Measurements from ENCODE around the gene RAB13.
"Not testable (repeated sequence)": the region's sequence is repeated elsewhere in the genome, so short reads cannot be mapped to it uniquely, and the experiment has no call there.

RAB13 gene

DNA sequence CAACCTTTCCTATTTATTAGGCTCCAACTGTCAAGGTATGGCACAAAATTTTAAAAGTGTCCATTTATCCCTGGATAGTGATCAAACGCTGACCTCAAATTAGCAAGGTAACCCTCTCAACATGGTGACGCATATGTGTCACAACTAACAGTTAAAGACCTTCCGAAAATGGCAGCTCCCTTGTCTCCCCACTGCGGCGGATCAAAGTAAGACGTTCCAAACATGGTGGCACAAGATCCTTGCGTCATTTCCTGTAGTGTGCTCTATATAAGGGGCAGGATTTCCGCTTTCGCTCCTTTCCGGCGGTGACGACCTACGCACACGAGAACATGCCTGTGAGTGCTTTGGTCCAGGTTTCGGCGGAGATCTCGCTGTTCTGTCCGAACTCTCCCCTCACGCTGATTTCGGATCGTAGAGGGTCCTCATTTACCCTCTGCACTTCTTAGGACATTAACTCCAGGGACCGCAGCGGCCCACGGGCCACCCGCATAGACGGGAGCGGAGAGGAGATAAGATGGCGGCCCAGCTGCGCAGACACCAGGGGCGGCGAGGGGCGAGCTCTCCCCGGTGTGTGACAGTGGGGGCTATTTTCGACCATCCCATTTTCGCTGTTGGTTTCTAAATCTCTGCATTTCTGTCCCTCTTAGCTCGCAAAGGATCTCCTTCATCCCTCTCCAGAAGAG lies 4.5 kb upstream of the RAB13 start, which contains the start of gene RPS27:
RPS27 (plus strand) TSS at position 295 of the 683 bp plus-strand sequence; CDS start at position 330, 35 bp downstream.
- TF ChIP-seq, protein P1, sequence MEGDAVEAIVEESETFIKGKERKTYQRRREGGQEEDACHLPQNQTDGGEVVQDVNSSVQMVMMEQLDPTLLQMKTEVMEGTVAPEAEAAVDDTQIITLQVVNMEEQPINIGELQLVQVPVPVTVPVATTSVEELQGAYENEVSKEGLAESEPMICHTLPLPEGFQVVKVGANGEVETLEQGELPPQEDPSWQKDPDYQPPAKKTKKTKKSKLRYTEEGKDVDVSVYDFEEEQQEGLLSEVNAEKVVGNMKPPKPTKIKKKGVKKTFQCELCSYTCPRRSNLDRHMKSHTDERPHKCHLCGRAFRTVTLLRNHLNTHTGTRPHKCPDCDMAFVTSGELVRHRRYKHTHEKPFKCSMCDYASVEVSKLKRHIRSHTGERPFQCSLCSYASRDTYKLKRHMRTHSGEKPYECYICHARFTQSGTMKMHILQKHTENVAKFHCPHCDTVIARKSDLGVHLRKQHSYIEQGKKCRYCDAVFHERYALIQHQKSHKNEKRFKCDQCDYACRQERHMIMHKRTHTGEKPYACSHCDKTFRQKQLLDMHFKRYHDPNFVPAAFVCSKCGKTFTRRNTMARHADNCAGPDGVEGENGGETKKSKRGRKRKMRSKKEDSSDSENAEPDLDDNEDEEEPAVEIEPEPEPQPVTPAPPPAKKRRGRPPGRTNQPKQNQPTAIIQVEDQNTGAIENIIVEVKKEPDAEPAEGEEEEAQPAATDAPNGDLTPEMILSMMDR (conservative IDR thresholded peaks at IDR 0.05; ENCODE audit: low read length), result no peak
- H3K4me3 ChIP-seq (ENCODE audit: low read length), result peak within 1 kb of the TSS; percentile 98
- DNase-seq (ENCODE audit: low read depth), result peak; percentile 99

DNA sequence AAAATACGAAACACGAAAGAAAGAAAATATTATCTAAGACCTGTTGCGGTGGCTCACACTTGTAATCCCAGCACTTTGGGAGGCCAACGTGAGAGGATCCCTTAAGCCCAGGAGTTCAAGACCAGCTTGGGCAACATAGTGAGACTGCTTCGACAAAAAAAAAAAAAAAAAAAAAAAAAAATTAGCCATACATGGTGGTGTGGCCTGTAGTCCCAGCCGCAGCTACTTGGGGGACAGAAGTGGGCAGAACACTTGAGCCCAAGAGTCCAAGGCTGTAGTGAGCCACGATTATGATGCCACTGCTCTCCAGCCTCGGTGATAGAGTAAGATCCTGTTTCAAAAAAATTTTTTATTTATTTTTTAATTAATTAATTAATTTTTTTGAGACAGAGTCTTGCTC lies 1.5 kb upstream of the RAB13 start:
- DNase-seq (ENCODE audit: low read depth), result no peak
- no peak overlapping the region for H3K4me3 ChIP-seq (ENCODE audit: low read length)
- TF ChIP-seq, protein P1 (conservative IDR thresholded peaks at IDR 0.05; ENCODE audit: low read length), result no peak

DNA sequence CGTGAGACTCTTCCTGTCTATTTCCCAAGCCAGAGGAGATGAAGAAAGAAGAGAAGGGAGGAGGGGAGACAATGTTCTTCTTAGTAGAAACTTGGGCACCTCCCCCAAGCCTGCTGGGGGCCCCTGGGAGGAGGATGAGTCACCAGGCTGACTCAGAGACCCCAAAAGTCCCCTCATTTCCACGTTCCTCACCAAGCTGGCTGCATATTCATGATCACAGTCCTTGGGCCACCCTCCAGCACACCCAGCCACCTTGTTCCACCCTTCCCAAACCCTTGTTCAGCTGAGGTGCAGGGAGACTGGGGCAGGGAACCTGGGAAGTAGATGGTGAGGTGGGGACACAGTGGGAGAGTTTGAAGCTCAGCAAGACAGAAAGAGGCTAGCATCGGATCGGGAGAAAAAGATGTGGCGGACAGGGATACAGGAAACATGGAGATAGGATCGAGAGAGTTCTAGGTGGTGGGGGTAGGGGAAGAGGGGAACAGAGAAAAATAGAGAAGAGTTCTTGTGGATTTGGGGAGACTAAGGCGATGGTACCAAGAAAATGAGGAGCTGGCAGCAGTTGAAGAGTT lies 712 bp downstream of the RAB13 start:
- DNase-seq (ENCODE audit: low read depth), result peak; percentile 70
- peak overlapping the region; percentile 94 for H3K4me3 ChIP-seq (ENCODE audit: low read length)
- TF ChIP-seq, protein P1 (conservative IDR thresholded peaks at IDR 0.05; ENCODE audit: low read length), result no peak

DNA sequence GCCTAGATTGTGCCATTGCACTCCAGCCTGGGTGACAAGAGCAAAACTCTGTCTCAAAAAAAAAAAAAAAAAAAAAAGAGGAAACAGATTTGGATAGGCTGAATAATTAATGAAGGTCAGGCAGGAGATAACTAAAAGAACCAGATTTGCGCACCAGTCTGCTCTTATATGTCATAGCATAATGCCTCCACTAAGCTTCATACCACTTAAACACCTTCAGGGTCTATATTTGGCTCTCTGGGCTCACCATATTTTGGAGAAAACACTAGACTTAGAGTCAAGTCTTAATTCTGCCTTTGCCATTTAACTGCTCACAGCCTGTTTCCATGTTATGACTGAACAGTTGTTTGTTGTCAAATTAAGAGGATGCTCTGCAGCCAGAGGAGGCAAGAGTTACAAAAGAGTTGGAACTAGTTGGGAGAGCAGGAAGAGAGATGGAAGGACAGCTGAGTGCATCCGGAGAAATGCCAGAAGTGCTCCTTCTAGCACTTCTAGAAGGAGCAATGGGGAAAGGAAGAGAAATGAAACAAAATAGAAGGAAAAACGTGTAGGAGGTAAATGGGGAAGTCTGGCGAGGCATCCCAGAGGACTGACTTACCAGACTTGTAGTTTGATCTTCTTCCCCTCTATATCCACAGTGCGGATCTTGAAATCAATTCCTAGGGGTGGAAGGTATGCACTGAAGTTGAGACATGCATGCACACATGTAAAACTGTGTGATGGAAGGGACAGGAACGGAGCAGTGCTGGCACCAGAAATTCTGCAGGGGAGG lies 1.8 kb downstream of the RAB13 start:
- no peak for DNase-seq (ENCODE audit: low read depth)
- TF ChIP-seq, protein P1 (conservative IDR thresholded peaks at IDR 0.05; ENCODE audit: low read length), result no peak
- H3K4me3 ChIP-seq (ENCODE audit: low read length), result peak overlapping the region; percentile 94

DNA sequence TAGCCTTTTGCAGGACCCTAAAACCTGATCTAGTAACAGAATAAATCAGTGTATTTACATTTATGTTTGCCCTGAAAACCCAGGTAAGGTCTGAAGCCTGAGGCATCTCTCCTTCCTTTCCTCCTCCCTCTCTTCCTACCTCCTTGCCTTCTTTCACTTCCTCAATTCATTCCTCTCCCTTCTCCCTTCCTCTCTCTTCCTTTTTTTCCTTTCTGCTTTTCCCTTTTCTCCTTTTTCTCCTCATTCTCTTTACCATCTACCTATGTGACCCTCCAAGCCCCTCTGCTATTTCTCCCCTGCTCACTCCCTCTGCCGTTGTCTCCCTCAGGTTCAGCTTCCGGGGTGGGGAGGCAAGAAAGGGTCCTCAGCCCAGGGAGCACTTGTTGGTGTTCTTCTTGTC lies 4.4 kb downstream of the RAB13 start:
- not testable (repeated sequence) for DNase-seq (ENCODE audit: low read depth); H3K4me3 ChIP-seq (ENCODE audit: low read length)

DNA sequence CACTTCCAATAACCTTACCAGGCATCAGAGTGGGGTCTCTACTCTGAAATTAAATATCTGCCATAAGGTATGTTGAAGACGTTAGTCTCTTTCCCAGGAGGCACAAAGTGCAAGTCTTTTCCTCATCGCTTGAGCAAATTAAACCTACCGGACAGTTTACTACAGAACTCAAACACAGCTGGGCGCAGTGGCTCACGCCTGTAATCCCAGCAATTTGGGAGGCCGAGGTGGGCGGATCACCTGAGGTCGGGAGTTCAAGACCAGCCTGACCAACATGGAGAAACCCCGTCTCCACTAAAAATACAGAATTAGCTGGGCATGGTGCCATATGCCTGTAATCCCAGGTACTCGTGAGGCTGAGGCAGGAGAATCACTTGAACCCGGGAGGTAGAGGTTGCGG lies 7.0 kb downstream of the RAB13 start:
- DNase-seq (ENCODE audit: low read depth); H3K4me3 ChIP-seq (ENCODE audit: low read length): not testable (repeated sequence)

DNA sequence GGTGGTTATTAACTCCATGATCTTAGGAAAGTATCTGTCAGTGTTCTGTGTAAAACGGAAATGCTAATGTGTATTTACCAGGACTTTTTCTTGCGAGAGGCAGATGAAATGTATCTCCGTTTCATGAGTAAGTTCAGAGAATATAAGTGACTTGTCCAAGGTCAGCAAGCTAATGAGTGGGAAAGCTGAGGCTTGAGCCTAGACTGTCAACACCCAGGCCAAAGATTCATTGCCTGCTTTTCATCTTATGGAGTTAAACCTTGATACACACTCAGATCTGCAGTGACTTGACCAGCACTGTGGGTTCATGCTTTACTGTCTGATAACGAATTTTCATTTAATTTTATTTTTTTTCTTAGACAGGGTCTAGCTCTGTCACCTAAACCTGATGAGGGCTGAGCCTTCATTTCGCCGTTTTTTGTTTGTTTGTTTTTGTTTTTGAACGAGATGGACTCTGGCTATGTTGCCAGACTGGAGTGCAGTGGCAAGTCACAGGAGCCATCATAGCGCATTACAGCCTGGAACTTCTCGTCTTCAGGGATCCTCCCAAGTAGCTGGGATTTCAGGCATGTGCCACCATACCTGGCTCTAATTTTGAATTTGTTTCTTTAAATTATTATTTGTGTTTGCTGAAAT lies 7.7 kb downstream of the RAB13 start:
- TF ChIP-seq, protein P1 (conservative IDR thresholded peaks at IDR 0.05; ENCODE audit: low read length), result no peak
- no peak for DNase-seq (ENCODE audit: low read depth)
- peak overlapping the region; percentile 99 for H3K4me3 ChIP-seq (ENCODE audit: low read length)

Data from AG10803 (cell line).